Measurements from ENCODE around the gene GPATCH2L. TPM values are rescaled to one million over a fixed set of nuclear protein-coding genes. Genes with fewer than 3 reads are reported as not detected.

Gene GPATCH2L
- total RNA-seq, 4 donors from 2014 or later = 42.4 to 59.1 (median 48.3) TPM

- Histone ChIP-seq H3K4me3 (no peak overlapping the region), H3K36me3 (no peaks in the 10 kb centered on the region), H3K27me3 (no peaks in the 10 kb centered on the region), H3K4me1 (no peaks in the 10 kb centered on the region), H3K27ac (replicated peaks in 1 of 4) (no peak overlapping the region), H3K9me3 (peaks cover 0 to 4% (median 0%) of the 10 kb centered on the region in 4 donors)
- no peak for TF ChIP-seq POLR2A (IDR thresholded peaks at IDR 0.05; ENCODE audit: low read depth)
- no peak for TF ChIP-seq EP300 (IDR thresholded peaks at IDR 0.05)
- no peak for TF ChIP-seq CTCF (IDR thresholded peaks at IDR 0.05)
- no peak for TF ChIP-seq POLR2AphosphoS5 (IDR thresholded peaks at IDR 0.05)
- intact Hi-C loops (cut with DNase I) = no loop called here
- DNase-seq (ENCODE audit: extremely low spot score) = no peak
- 84% methylated on average over 3 of the region's 3 CpGs for WGBS
These were observed 65.5 kb downstream of the GPATCH2L start for GRCh38 chr14:76217179-76217578.

DNA sequence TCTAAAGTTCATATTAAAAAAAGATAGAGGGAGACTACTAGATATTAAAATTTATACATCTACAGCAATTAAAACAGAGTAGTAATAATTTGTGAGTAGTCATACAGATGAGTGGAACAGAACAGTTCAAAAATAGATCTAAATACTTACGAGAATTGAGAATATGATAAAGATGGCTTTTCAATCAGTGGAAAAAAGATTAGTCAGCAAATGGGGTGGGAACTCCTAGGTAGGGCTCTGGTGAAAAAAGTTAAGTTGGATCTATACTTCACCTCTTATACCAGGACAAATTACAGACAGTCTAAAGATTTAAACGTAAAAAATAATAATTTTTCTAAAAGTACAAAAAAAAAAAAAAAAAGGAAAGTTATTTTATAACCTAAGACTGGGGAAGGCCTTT lies 66.9 kb downstream of the GPATCH2L start:
- H3K4me3 ChIP-seq = no peak overlapping the region

GRCh38 chr14:76219873-76220272 lies 68.2 kb downstream of the GPATCH2L start:
- Histone ChIP-seq H3K36me3 (no peaks in the 10 kb centered on the region), H3K4me3 (no peak overlapping the region), H3K27ac (replicated peaks in 1 of 4) (no peak overlapping the region), H3K27me3 (no peaks in the 10 kb centered on the region), H3K9me3 (peaks cover 0 to 8% (median 0%) of the 10 kb centered on the region in 4 donors), H3K4me1 (no peaks in the 10 kb centered on the region)
- intact Hi-C loops (cut with DNase I) = no loop called here
- no peak for TF ChIP-seq POLR2AphosphoS5 (IDR thresholded peaks at IDR 0.05)
- no peak for TF ChIP-seq EP300 (IDR thresholded peaks at IDR 0.05)
- WGBS = 77% methylated on average over 3 of the region's 3 CpGs
- no peak for DNase-seq (ENCODE audit: extremely low spot score)

More for the DNA sequence above, 66.9 kb downstream of the GPATCH2L start:
- no peaks in the 10 kb centered on the region for H3K36me3 ChIP-seq
- H3K9me3 ChIP-seq = peaks cover 0 to 4% (median 0%) of the 10 kb centered on the region in 4 donors
- DNase-seq (ENCODE audit: extremely low spot score) = no peak
- intact Hi-C loops (cut with DNase I) = no loop called here
- 86% methylated on average over 2 of the region's 2 CpGs for WGBS
- H3K4me1 ChIP-seq = no peaks in the 10 kb centered on the region
- H3K27ac ChIP-seq (replicated peaks in 1 of 4) = no peak overlapping the region
- no peak for TF ChIP-seq CTCF (IDR thresholded peaks at IDR 0.05)
- H3K27me3 ChIP-seq = no peaks in the 10 kb centered on the region

DNA sequence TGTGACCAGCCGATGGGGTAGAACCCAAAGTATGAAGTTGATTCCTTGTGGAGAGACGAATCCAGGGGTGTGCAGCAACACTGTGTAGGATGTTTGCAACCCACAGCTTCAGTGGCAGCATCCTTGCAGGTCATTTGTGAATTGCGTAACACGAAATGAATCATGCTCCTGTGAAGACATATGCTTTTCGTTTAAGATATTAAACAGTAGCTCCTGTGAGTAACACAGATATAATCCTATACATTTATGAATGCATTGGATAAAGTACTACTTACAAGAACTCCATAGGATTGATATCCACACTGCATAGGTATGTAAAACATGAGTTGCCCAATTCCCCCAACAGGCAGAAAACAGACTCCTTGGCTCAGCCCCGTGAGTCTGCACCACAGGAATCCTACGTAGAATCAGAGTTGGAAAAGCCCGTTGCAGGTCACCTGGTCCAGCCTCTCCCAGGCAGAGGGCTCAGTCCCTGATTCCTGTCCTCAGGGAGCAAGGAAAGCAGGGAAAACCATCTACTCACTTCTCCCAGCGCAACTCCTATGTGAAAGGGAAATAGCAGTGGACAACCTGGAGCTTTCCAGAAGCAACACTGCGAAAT lies 75.8 kb downstream of the GPATCH2L start:
- TF ChIP-seq CTCF (IDR thresholded peaks at IDR 0.05) (no peak), POLR2AphosphoS5 (IDR thresholded peaks at IDR 0.05) (no peak), EP300 (IDR thresholded peaks at IDR 0.05) (no peak)
- H3K4me3 ChIP-seq = no peak overlapping the region
- peaks cover 0 to 8% (median 0%) of the 10 kb centered on the region in 4 donors for H3K9me3 ChIP-seq
- intact Hi-C loops (cut with DNase I) = no loop called here
- no peaks in the 10 kb centered on the region for H3K27me3 ChIP-seq
- H3K27ac ChIP-seq (replicated peaks in 1 of 4) = no peak overlapping the region
- H3K36me3 ChIP-seq = peaks cover 0 to 6% (median 0%) of the 10 kb centered on the region in 4 donors
- H3K4me1 ChIP-seq = no peaks in the 10 kb centered on the region
- 83% methylated on average over 10 of the region's 10 CpGs for WGBS
- DNase-seq (ENCODE audit: extremely low spot score) = no peak

GRCh38 chr14:76228138-76228537 lies 76.4 kb downstream of the GPATCH2L start:
- WGBS = 87% methylated on average over 10 of the region's 10 CpGs
- no peak overlapping the region for H3K4me3 ChIP-seq
- DNase-seq (ENCODE audit: extremely low spot score) = no peak
- TF ChIP-seq POLR2AphosphoS5 (IDR thresholded peaks at IDR 0.05) (no peak), CTCF (IDR thresholded peaks at IDR 0.05) (no peak), POLR2A (IDR thresholded peaks at IDR 0.05; ENCODE audit: low read depth) (no peak)
- H3K4me1 ChIP-seq = no peaks in the 10 kb centered on the region
- H3K9me3 ChIP-seq = peaks cover 0 to 8% (median 0%) of the 10 kb centered on the region in 4 donors
- intact Hi-C loops (cut with DNase I) = no loop called here
- H3K27me3 ChIP-seq = no peaks in the 10 kb centered on the region
- no peak overlapping the region for H3K27ac ChIP-seq (replicated peaks in 1 of 4)
- peaks cover 0 to 6% (median 0%) of the 10 kb centered on the region in 4 donors for H3K36me3 ChIP-seq

Data from esophagus muscularis mucosa (tissue), 4 donors.